ENCODE measurements around the gene C17orf100.

Gene C17orf100

DNA sequence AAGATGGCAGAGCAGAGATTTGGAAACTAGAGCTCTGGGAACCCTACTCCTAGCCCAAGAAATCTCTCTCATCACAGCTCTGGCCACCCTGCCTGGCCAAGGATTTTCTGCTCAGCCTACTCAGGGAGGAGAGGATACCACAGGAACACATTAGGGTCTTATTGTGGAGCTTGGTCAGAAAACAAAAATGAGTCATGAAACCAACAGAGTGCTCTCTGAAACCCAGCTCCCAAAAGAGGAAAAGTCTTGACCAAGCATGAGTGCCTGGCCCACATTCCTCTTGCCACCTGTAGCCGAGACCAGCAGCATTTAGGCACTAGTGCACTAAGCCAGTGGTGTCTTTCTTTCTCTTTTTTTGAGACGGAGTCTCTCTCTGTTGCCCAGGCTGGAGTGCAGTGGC, 43.5 kb downstream of the C17orf100 start:
- no peak for DNase-seq

- DNase-seq = no peak
These were observed 44.0 kb downstream of the C17orf100 start for GRCh38 chr17:6695565-6695964.

DNA sequence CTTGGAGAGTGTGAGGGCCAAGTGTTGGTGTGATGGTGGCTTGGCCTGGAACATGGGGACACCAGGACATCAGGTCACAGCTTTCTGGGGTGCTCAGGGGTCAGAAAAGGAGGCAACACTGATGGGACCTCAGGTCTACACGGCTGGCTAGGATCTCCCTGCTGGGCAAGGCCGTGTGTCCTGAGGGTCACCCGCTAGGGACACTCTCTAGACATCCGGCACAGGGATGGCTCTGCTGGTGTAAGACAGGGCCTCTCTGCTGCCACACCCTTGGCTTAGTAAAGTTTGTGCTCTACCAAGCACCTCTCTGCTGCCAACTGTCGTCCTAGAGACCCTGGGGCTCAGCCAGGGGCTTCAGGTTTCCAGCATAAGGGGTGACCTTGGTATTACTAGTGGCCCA, 45.3 kb downstream of the C17orf100 start:
- DNase-seq = no peak

DNA sequence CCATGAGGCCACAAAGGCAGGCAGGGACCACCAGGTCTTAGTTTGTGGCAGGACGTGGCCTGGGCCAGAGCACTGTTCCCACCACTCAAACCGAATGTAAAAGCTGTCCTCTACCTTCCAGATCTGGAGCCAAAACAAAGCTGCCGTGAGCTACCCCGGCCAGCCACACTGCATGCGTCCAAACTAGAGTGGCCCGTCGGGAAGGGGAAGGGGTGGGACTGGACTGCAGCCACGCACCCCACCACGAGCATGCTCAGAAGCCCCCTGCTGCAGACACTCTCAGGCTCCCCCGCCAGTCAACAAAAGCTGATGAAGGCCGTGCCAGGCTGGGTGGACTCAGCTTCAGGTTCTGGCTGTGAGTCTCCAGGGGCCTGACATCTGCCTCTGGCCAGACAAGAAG, 46.4 kb downstream of the C17orf100 start:
- no peak for DNase-seq

DNA sequence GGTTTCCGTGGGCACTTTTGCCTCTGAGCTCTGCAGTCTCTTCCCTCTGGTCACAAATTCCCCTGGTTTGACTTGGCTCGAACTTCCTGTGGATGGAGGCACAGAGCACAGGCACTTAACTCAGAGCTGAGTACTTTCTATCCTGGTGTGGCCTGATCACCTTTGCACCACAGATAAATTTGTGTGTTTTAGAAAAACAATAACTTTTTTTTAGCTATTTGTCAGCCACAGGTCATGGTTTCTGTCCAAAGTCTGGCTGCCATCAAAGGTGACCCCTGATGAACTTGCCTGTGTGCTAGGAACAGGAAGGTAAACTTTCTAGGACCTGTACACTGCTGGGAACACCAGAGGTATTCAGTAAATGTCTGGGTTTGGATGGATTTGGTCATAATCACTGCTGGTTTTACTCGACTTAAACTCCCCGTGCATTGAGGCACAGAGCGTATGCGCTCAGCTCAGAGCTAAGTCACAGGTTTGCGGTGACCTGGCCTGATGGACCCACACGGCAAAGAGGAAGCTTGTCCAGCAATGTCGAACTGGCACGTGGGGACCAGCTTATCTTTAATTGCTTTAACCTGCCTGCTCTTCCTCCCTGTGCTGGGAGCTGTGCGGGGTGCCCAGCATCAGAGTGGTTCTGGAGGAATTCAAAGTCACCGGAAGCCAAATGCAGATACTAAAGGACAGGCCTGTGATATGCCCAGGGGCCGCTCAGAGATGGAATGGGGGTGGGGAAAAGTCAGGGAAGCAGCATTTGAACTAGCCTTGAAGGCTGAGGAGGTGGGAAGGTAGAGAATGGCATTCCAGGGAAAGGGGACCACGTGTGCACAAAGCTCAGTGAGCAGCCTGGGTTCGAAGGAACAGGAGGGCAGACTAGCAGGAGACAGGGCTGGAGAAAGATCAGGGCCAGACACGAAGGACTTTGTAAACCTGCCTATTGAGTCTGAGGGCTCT, 48.7 kb downstream of the C17orf100 start:
- no peak for DNase-seq

- DNase-seq = no peak
These were observed 49.4 kb downstream of the C17orf100 start for GRCh38 chr17:6700948-6701307.

DNA sequence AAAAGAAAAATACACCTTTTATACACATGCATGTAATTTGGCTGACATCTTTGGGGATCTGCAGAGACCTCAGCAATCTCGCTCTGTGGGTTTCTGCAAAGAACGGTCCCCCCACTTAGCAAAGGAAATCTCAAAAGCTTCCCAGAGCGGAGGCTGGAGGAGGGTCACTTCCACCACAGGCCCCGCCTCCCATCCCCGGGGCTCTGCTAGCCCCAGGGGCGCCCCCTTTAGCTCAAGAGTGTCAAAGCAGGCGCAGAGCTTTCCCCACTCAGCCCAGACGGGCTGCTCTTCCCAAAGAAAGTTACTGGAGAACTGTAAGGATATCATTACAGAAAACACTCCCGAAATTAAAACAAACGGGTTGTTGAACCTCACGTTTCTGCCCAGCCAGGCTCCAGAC, 50.2 kb downstream of the C17orf100 start:
- DNase-seq = peak; percentile 70

GRCh38 chr17:6702567-6703215, 51.1 kb downstream of the C17orf100 start:
- DNase-seq = no peak

Measured in hematopoietic multipotent progenitor cell treated with erythropoietin and hydrocortisone succinate and interleukin-3 and kit ligand, for 4 days (in vitro differentiated cells).